ENCODE measurements around the gene KCNK16. TPM values are rescaled to one million over a fixed set of nuclear protein-coding genes. Genes with fewer than 3 reads are reported as not detected.

Gene KCNK16
- total RNA-seq, 1 donor from 2014 or later = not detected

- no peak for TF ChIP-seq CTCF (IDR thresholded peaks at IDR 0.05)
- H3K4me1 ChIP-seq = peaks cover under 1% of the 10 kb centered on the region
- ATAC-seq = no peak
Observed at GRCh38 chr6:39333644-39334438, 11.3 kb upstream of the KCNK16 start.

GRCh38 chr6:39330476-39330875, 8.0 kb upstream of the KCNK16 start:
- intact Hi-C loops (cut with DNase I) = no loop called here

More at GRCh38 chr6:39333644-39334438, 11.3 kb upstream of the KCNK16 start:
- H3K36me3 ChIP-seq = no peaks in the 10 kb centered on the region
- H3K9me3 ChIP-seq = no peaks in the 10 kb centered on the region
- DNase-seq = no peak
- no peak overlapping the region for H3K27ac ChIP-seq
- H3K27me3 ChIP-seq = no peaks in the 10 kb centered on the region
- intact Hi-C loops (cut with DNase I) = no loop called here
- H3K4me3 ChIP-seq = no peak overlapping the region

GRCh38 chr6:39330057-39330456, 7.6 kb upstream of the KCNK16 start:
- Histone ChIP-seq H3K27ac (no peak overlapping the region), H3K9me3 (no peaks in the 10 kb centered on the region), H3K36me3 (no peaks in the 10 kb centered on the region), H3K4me3 (no peak overlapping the region), H3K4me1 (no peaks in the 10 kb centered on the region), H3K27me3 (no peaks in the 10 kb centered on the region)
- no peak for TF ChIP-seq CTCF (IDR thresholded peaks at IDR 0.05)
- peak; percentile 68 for ATAC-seq
- intact Hi-C loops (cut with DNase I) = no loop called here
- no peak for DNase-seq

More at GRCh38 chr6:39330476-39330875, 8.0 kb upstream of the KCNK16 start:
- no peak overlapping the region for H3K27ac ChIP-seq
- ATAC-seq (peak; percentile 37), DNase-seq (no peak)
- no peaks in the 10 kb centered on the region for H3K27me3 ChIP-seq
- no peaks in the 10 kb centered on the region for H3K4me1 ChIP-seq
- no peak overlapping the region for H3K4me3 ChIP-seq
- H3K36me3 ChIP-seq = no peaks in the 10 kb centered on the region
- TF ChIP-seq CTCF (IDR thresholded peaks at IDR 0.05) = no peak
- no peaks in the 10 kb centered on the region for H3K9me3 ChIP-seq

GRCh38 chr6:39328066-39328465, 5.6 kb upstream of the KCNK16 start:
- no peak for TF ChIP-seq CTCF (IDR thresholded peaks at IDR 0.05)
- intact Hi-C loops (cut with DNase I) = no loop called here
- Histone ChIP-seq H3K27me3 (no peaks in the 10 kb centered on the region), H3K9me3 (no peaks in the 10 kb centered on the region), H3K4me1 (no peaks in the 10 kb centered on the region), H3K27ac (no peak overlapping the region), H3K4me3 (no peak overlapping the region), H3K36me3 (no peaks in the 10 kb centered on the region)
- DNase-seq = no peak
- ATAC-seq = no peak

GRCh38 chr6:39327507-39327906, 5.0 kb upstream of the KCNK16 start:
- intact Hi-C loops (cut with DNase I) = no loop called here
- H3K4me3 ChIP-seq = no peak overlapping the region
- no peak overlapping the region for H3K27ac ChIP-seq
- no peak for ATAC-seq
- TF ChIP-seq CTCF (IDR thresholded peaks at IDR 0.05) = no peak
- DNase-seq = no peak
- H3K9me3 ChIP-seq = no peaks in the 10 kb centered on the region
- no peaks in the 10 kb centered on the region for H3K36me3 ChIP-seq
- H3K4me1 ChIP-seq = no peaks in the 10 kb centered on the region
- no peaks in the 10 kb centered on the region for H3K27me3 ChIP-seq

Measured in upper lobe of right lung (tissue), 1 donor.